Suppressor macrophage treated with lipopolysaccharide for 1 hour (primary cell): ENCODE data around the gene STK32C.

ENCODE experiments used
- DNase-seq, 3 donors: peaks; one replicate each; pipeline ENCODE4 v3.0.0-alpha.2; 2020 to 2022

The STK32C gene

GRCh38 chr10:132178046-132178445, 129.7 kb downstream of the STK32C start:
- DNase-seq, result no peak

GRCh38 chr10:132176623-132177500, 130.9 kb downstream of the STK32C start:
- DNase-seq, result no peak

GRCh38 chr10:132175907-132176581, 131.7 kb downstream of the STK32C start:
- DNase-seq, result no peak

- DNase-seq, result no peak
Measured at GRCh38 chr10:132175408-132175807, 132.3 kb downstream of the STK32C start.

- no peak for DNase-seq
Measured at GRCh38 chr10:132174237-132174636, 133.5 kb downstream of the STK32C start.

GRCh38 chr10:132173185-132173584, 134.6 kb downstream of the STK32C start:
- DNase-seq, result no peak

- no peak for DNase-seq
Measured at GRCh38 chr10:132172091-132173066, 135.4 kb downstream of the STK32C start.

- no peak for DNase-seq
Measured at GRCh38 chr10:132170561-132171361, 137.0 kb downstream of the STK32C start.

- no peak for DNase-seq
Measured at GRCh38 chr10:132169766-132170560, 137.8 kb downstream of the STK32C start.

- no peak for DNase-seq
Measured at GRCh38 chr10:132169031-132169765, 138.6 kb downstream of the STK32C start.

GRCh38 chr10:132168571-132169030, 139.1 kb downstream of the STK32C start:
- DNase-seq, result no peak

- DNase-seq, result no peak
Measured at GRCh38 chr10:132167976-132168375, 139.8 kb downstream of the STK32C start.

- no peak for DNase-seq
Measured at GRCh38 chr10:132167041-132167674, 140.6 kb downstream of the STK32C start.

GRCh38 chr10:132166216-132166950, 141.4 kb downstream of the STK32C start:
- DNase-seq, result no peak

GRCh38 chr10:132165416-132165980, 142.3 kb downstream of the STK32C start:
- no peak for DNase-seq

GRCh38 chr10:132164761-132165278, 142.9 kb downstream of the STK32C start:
- no peak for DNase-seq

GRCh38 chr10:132163826-132164515, 143.8 kb downstream of the STK32C start:
- DNase-seq, result no peak

- peak; percentile 27 to 67 (median 29) for DNase-seq
Measured at GRCh38 chr10:132163278-132163765, 144.4 kb downstream of the STK32C start.
